ENCODE data around the gene C5orf58.

Gene C5orf58

DNA sequence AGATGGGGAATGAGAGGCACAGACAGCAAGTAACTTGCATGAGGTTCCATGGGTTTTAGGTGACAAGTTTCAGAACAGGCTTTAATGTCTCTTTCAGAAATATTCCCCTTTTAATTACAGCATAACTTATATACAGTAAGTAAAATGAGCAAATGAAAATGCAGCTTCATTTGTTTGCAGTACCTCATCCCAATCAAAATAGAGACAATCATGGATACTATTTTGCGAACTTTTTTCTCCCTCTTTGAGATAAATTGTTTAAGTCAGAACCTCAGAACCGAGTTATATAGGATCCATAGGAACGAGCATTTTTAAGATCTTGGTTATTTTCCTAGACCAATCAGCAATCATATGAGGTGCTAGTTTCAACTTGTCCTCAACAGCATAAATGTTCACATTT, 61.3 kb downstream of the C5orf58 start:
- H3K79me2 ChIP-seq (ENCODE audit: control insufficient read depth, insufficient read depth, low read length, unreplicated experiment): no peaks in the 10 kb centered on the region

DNA sequence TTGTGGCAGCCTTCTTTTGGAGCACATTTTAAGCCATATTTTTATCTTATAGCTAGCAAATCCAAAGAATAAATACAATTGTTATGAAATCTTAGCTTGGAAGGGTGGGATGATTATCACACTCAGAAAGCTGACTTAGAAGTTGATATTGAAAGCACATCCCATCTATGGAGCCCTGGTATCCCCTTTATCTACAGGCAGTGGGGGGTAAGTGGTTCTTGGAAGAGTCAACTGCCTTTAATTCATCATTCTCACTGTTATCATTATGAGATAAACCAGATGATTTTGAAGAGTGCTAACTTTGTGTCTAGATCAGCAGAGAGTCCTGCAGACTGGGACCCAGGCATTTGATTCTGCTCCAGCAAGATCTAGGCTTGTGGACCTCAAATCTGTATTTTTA, 61.8 kb downstream of the C5orf58 start:
- no peak overlapping the region for H2AFZ ChIP-seq (ENCODE audit: low read length, unreplicated experiment)
- no peak overlapping the region for H3K27ac ChIP-seq (ENCODE audit: low read depth, low read length)
- H3K79me2 ChIP-seq (ENCODE audit: control insufficient read depth, insufficient read depth, low read length, unreplicated experiment): no peaks in the 10 kb centered on the region
- peaks cover 83% of the 10 kb centered on the region for H3K27me3 ChIP-seq (ENCODE audit: insufficient read depth, low read length)
- no peaks in the 10 kb centered on the region for H3K4me1 ChIP-seq (ENCODE audit: control insufficient read depth, insufficient read depth, low read length, unreplicated experiment)
- no peaks in the 10 kb centered on the region for H3K36me3 ChIP-seq (ENCODE audit: insufficient read depth, low read length)
- no peak overlapping the region for H3K4me3 ChIP-seq (ENCODE audit: low read depth, low read length)

More for the DNA sequence above, 61.3 kb downstream of the C5orf58 start:
- Histone ChIP-seq H3K27me3 (ENCODE audit: insufficient read depth, low read length) (peaks cover 87% of the 10 kb centered on the region), H3K36me3 (ENCODE audit: insufficient read depth, low read length) (no peaks in the 10 kb centered on the region), H3K4me1 (ENCODE audit: control insufficient read depth, insufficient read depth, low read length, unreplicated experiment) (no peaks in the 10 kb centered on the region), H3K4me3 (ENCODE audit: low read depth, low read length) (no peak overlapping the region), H2AFZ (ENCODE audit: low read length, unreplicated experiment) (no peak overlapping the region), H3K27ac (ENCODE audit: low read depth, low read length) (no peak overlapping the region)

Measured in ACC112 (cell line).